NT2/D1 (cell line): ENCODE data around the gene RNU7-1.

Source experiments
- YY1 ChIP-seq: IDR thresholded peaks from 2 replicates; pipeline ENCODE4 v1.6.1; 2011; ENCODE audit not compliant: insufficient read length, insufficient read depth
- ZNF274 ChIP-seq: IDR thresholded peaks from 2 replicates; pipeline ENCODE4 v1.6.1; 2011; ENCODE audit warnings: mild to moderate bottlenecking, low read depth, low read length

DNA sequence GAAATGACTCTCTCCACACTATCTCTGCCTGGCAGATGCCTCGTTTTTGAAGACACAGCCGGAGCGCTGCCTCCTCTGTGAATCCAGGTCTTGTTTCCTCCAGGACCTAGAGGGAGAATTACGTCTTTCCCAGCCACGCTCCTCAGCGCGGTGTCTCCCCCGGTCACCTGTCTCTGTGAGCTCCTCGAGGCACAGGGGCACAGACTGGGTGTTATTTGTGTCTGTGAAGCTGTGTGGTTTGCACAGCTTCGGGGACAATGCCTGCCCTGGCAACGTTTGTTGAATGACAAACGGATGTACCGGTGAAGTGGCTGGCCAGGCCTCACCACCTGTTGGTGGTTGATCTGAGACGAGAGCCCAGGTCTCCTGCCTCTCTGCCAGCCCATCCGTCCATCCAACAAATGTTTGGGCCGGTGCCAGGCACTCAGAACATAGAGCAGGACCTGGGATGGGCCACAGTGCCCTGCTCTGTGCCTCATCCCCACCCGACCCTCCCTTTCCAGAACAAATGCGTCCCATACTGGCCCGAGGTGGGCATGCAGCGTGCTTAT lies 13.6 kb downstream of the RNU7-1 start:
- TF ChIP-seq ZNF274 (no peak), YY1 (no peak)
